B cell (primary cell): Measurements from ENCODE around the gene GSTA5. TPM values are rescaled to one million over a fixed set of nuclear protein-coding genes. Genes with fewer than 3 reads are reported as not detected.
"Not testable (repeated sequence)": the region's sequence is repeated elsewhere in the genome, so short reads cannot be mapped to it uniquely, and the experiment has no call there.

Source experiments
- ATAC-seq: fragments of 200-7000 bp; cut with Tn5 transposase; one replicate; pipeline ENCODE4 v1.10.0; 2021; ENCODE audit warnings: low read depth, mild to moderate bottlenecking, moderate number of reproducible peaks, moderate library complexity
- CTCF ChIA-PET: fragments of 350-600 bp; sonication (Branson Sonifier 250); formaldehyde crosslinking; loops from one replicate; lab custom pipeline; 2021; ENCODE audit warnings: antibody characterized with exemption, inconsistent platforms; lab: Charles Lee
- POLR2A ChIA-PET: fragments of 350-600 bp; sonication (Branson Sonifier 250); formaldehyde crosslinking; loops from one replicate; lab custom pipeline; 2021; ENCODE audit warnings: antibody characterized with exemption; lab: Charles Lee
- DNase-seq: peaks from one replicate; pipeline ENCODE4 v3.0.0; 2013
- H2AFZ ChIP-seq: 2 replicates; pipeline ENCODE4 v1.6.1; 2012; ENCODE audit warnings: mild to moderate bottlenecking, low read depth, low read length; ENCODE audit not compliant: insufficient read depth, poor library complexity, severe bottlenecking
- H3K27ac ChIP-seq, 2 donors: 1 replicate in 1 of 2; 2 replicates in 1 of 2; pipeline ENCODE4 v1.5.1; 2012 to 2013; ENCODE audit warnings: low read length in 2 of 2, mild to moderate bottlenecking in 2 of 2, moderate library complexity in 1 of 2
- H3K27me3 ChIP-seq, 4 experiments: fragments of 200-600 bp in 1 of 4; sonication (generic) in 1 of 4; replicated peaks in 1 of 4; 1 replicate in 2 of 4; 2 replicates in 2 of 4; pipeline versions ENCODE4 v1.6.1 to v1.7.0; 2013 to 2016; ENCODE audit warnings: low read length in 3 of 4, mild to moderate bottlenecking in 2 of 4, mixed read lengths in 1 of 4, moderate library complexity in 1 of 4; ENCODE audit not compliant: insufficient read depth in 4 of 4, control insufficient read depth in 3 of 4; ENCODE audit errors: control extremely low read depth in 1 of 4
- H3K36me3 ChIP-seq, 2 experiments: replicated peaks in 1 of 2; 1 replicate in 1 of 2; 2 replicates in 1 of 2; pipeline versions ENCODE4 v1.6.1 to v1.7.1; 2013; ENCODE audit warnings: low read length in 1 of 2; ENCODE audit not compliant: insufficient read depth in 2 of 2, control insufficient read depth in 1 of 2; ENCODE audit errors: control extremely low read depth in 1 of 2, extremely low read depth in 1 of 2
- H3K4me1 ChIP-seq, 2 donors: fragments of 200-600 bp in 1 of 2; sonication (generic) in 1 of 2; 1 replicate in 1 of 2; 2 replicates in 1 of 2; pipeline versions ENCODE4 v1.5.1 to v1.6.1; 2013 to 2017; ENCODE audit warnings: low read length in 2 of 2; ENCODE audit not compliant: control insufficient read depth in 2 of 2, insufficient read depth in 2 of 2
- H3K4me2 ChIP-seq: replicated peaks from 2 replicates; pipeline ENCODE3; 2012; ENCODE audit warnings: mild to moderate bottlenecking, low read depth, low read length; ENCODE audit not compliant: poor library complexity, severe bottlenecking
- H3K4me3 ChIP-seq, 5 experiments: fragments of 200-600 bp in 1 of 5; sonication (generic) in 1 of 5; 1 replicate in 3 of 5; 2 replicates in 2 of 5; pipeline versions ENCODE4 v1.5.1 to v1.7.0; 2011 to 2016; ENCODE audit warnings: low read length in 4 of 5, mild to moderate bottlenecking in 4 of 5, low read depth in 2 of 5, control low read depth in 1 of 5, moderate library complexity in 1 of 5; ENCODE audit not compliant: insufficient read depth in 1 of 5; ENCODE audit errors: control extremely low read depth in 1 of 5, extremely low read depth in 1 of 5
- H3K79me2 ChIP-seq: fragments of 200-600 bp; sonication (generic); one replicate; pipeline ENCODE4 v1.6.0; 2016; ENCODE audit warnings: low read length; ENCODE audit not compliant: control insufficient read depth, insufficient read depth
- H3K9ac ChIP-seq: fragments of 200-600 bp; sonication (generic); 2 replicates; pipeline ENCODE4 v1.6.1; 2017; ENCODE audit warnings: mild to moderate bottlenecking, low read length, moderate library complexity
- H3K9me3 ChIP-seq, 3 donors: one replicate each; pipeline versions ENCODE4 v1.6.1 to v1.7.1; 2013; ENCODE audit warnings: low read length in 2 of 3; ENCODE audit not compliant: control insufficient read depth in 2 of 3, insufficient read depth in 1 of 3; ENCODE audit errors: control extremely low read depth in 1 of 3
- H4K20me1 ChIP-seq: 2 replicates; pipeline ENCODE4 v1.6.0; 2012; ENCODE audit warnings: mild to moderate bottlenecking, low read length; ENCODE audit not compliant: insufficient read depth, control insufficient read depth, poor library complexity, severe bottlenecking
- H3K27ac Mint-ChIP-seq: one replicate; pipeline ENCODE4 v1.8.0; 2021; ENCODE audit warnings: mixed read lengths
- H3K27me3 Mint-ChIP-seq: one replicate; pipeline ENCODE4 v1.8.0; 2021; ENCODE audit warnings: mixed read lengths
- H3K4me1 Mint-ChIP-seq: one replicate; pipeline ENCODE4 v1.8.0; 2021; ENCODE audit warnings: mixed read lengths
- H3K4me3 Mint-ChIP-seq: one replicate; pipeline ENCODE4 v1.8.0; 2021; ENCODE audit warnings: mixed read lengths
- H3K9me3 Mint-ChIP-seq: one replicate; pipeline ENCODE4 v1.8.0; 2022; ENCODE audit warnings: mixed read lengths; ENCODE audit not compliant: insufficient read depth
- CTCF ChIP-seq: fragments of 200-600 bp; IDR thresholded peaks from one replicate; pipeline ENCODE4 v1.8.0; 2022; ENCODE audit warnings: antibody characterized with exemption, mild to moderate bottlenecking
- EZH2 ChIP-seq: IDR thresholded peaks from 2 replicates; pipeline ENCODE4 v1.6.1; 2012; ENCODE audit warnings: borderline replicate concordance, low read depth, mild to moderate bottlenecking, moderate library complexity, low read length; ENCODE audit not compliant: insufficient read depth, poor library complexity, severe bottlenecking
- WGBS: methylation state at CpG from one replicate; pipeline ENCODE4 v1.1.5; 2013; ENCODE audit warnings: missing lambda C conversion rate; ENCODE audit not compliant: insufficient coverage; 5-methylcytosine and 5-hydroxymethylcytosine counted together
- intact Hi-C: fragments of 100-400 bp; cut with micrococcal nuclease; formaldehyde crosslinking; loops from one replicate; pipeline ENCODE4 v1.10.0; 2022
- polyA plus RNA-seq: library from polyadenylated mRNA; depleted of rRNA; stranded (reverse); fragments of >200 nt; gene quantifications from 2 replicates; pipeline ENCODE4 v1.2.3, GENCODE V29; 2012
- total RNA-seq, 2 donors: library from RNA; stranded (reverse); fragments of 120-200 nt in 1 of 2; gene quantifications; 1 replicate in 1 of 2; 2 replicates in 1 of 2; pipeline versions ENCODE4 v1.2.3 to v1.2.4, GENCODE V29; 2013 to 2022

The GSTA5 gene
- total and polyA plus RNA-seq, 2 donors (not counting 1 experiment from before 2014, with no cell fraction given), result not detected

GRCh38 chr6:52868899-52869298, 28.3 kb upstream of the GSTA5 start:
- H3K36me3 ChIP-seq, POLR2A ChIA-PET, H3K4me2 ChIP-seq, H3K4me3 ChIP-seq, H3K27me3 ChIP-seq, H3K4me1 ChIP-seq, H3K9me3 Mint-ChIP-seq, H2AFZ ChIP-seq, H3K27ac ChIP-seq, H3K4me1 Mint-ChIP-seq, H3K79me2 ChIP-seq, DNase-seq, H3K9me3 ChIP-seq, H3K9ac ChIP-seq, intact Hi-C loops, H3K27ac Mint-ChIP-seq, H4K20me1 ChIP-seq, ATAC-seq, H3K4me3 Mint-ChIP-seq, CTCF ChIA-PET: not testable (repeated sequence)
- peaks cover 15% of the 10 kb centered on the region for H3K27me3 Mint-ChIP-seq
- WGBS, result 87% methylated on average over 3 of the region's 5 CpGs

- ChIA-PET POLR2A (no interaction called here), CTCF (no interaction called here)
- Histone ChIP-seq H3K27ac (no peak overlapping the region), H3K27me3 (peaks cover 0 to 2% (median 0%) of the 10 kb centered on the region in 4 experiments), H3K9me3 (no peaks in the 10 kb centered on the region), H2AFZ (no peak overlapping the region), H3K4me2 (no peak overlapping the region), H3K4me3 (no peak overlapping the region), H3K4me1 (no peaks in the 10 kb centered on the region), H4K20me1 (no peaks in the 10 kb centered on the region), H3K79me2 (no peaks in the 10 kb centered on the region), H3K9ac (no peak overlapping the region), H3K36me3 (no peaks in the 10 kb centered on the region)
- Mint-ChIP-seq H3K9me3 (no peaks in the 10 kb centered on the region), H3K4me3 (no peak overlapping the region), H3K27ac (no peak overlapping the region), H3K4me1 (no peaks in the 10 kb centered on the region), H3K27me3 (peaks cover 11% of the 10 kb centered on the region)
- DNase-seq (no peak), ATAC-seq (no peak)
- 100% methylated on average over 1 of the region's 1 CpG for WGBS
- intact Hi-C loops, result no loop called here
- TF ChIP-seq CTCF, result no peak
- TF ChIP-seq EZH2, result no peak
These were observed 27.6 kb upstream of the GSTA5 start for GRCh38 chr6:52868240-52868639.

- not testable (repeated sequence) for H3K9me3 ChIP-seq, H4K20me1 ChIP-seq
- WGBS, result 94% methylated on average over 7 of the region's 7 CpGs
These were observed 20.5 kb upstream of the GSTA5 start for GRCh38 chr6:52861151-52861550.

More at GRCh38 chr6:52861151-52861550, 20.5 kb upstream of the GSTA5 start:
- H3K27me3 ChIP-seq, H3K4me3 Mint-ChIP-seq, H3K4me2 ChIP-seq, H3K4me1 Mint-ChIP-seq, H3K9ac ChIP-seq, H3K9me3 Mint-ChIP-seq, H2AFZ ChIP-seq, POLR2A ChIA-PET, H3K4me3 ChIP-seq, H3K27ac ChIP-seq, H3K79me2 ChIP-seq, H3K36me3 ChIP-seq, DNase-seq, H3K4me1 ChIP-seq, ATAC-seq, CTCF ChIA-PET, H3K27ac Mint-ChIP-seq, intact Hi-C loops: not testable (repeated sequence)
- peaks cover 34% of the 10 kb centered on the region for H3K27me3 Mint-ChIP-seq
